HEK293 (cell line): ENCODE results near the gene SCAF4.

Source experiments
- SP2 ChIP-seq: fragments of 450-650 bp; formaldehyde crosslinking; IDR thresholded peaks from 2 replicates; pipeline ENCODE4 v1.5.1; 2016; ENCODE audit warnings: missing biosample characterization, missing genetic modification characterization
- TRIM28 ChIP-seq: IDR thresholded peaks from 2 replicates; pipeline ENCODE4 v1.6.1; 2011; ENCODE audit warnings: low read length, control low read depth, borderline replicate concordance
- ZIC2 ChIP-seq: fragments of 450-650 bp; formaldehyde crosslinking; IDR thresholded peaks from 2 replicates; pipeline ENCODE4 v1.5.1; 2016; ENCODE audit warnings: missing biosample characterization, missing genetic modification characterization
- ZNF530 ChIP-seq: fragments of 450-650 bp; formaldehyde crosslinking; IDR thresholded peaks from 2 replicates; pipeline ENCODE4 v1.5.1; 2016; ENCODE audit warnings: low read depth, missing biosample characterization, missing genetic modification characterization
- ZNF596 ChIP-seq: fragments of 450-650 bp; IDR thresholded peaks from 2 replicates; pipeline ENCODE4 v1.5.0; 2018; ENCODE audit warnings: missing biosample characterization, mild to moderate bottlenecking, missing genetic modification characterization, moderate library complexity
- TF ChIP-seq, protein P1 (sequence below): fragments of 450-650 bp; formaldehyde crosslinking; IDR thresholded peaks from 2 replicates; pipeline ENCODE4 v1.5.1; 2016; ENCODE audit warnings: missing biosample characterization, missing genetic modification characterization
- TF ChIP-seq, protein P2 (sequence below): fragments of 450-650 bp; formaldehyde crosslinking; IDR thresholded peaks from 2 replicates; pipeline ENCODE4 v1.5.1; 2016; ENCODE audit warnings: missing biosample characterization, missing genetic modification characterization

DNA sequence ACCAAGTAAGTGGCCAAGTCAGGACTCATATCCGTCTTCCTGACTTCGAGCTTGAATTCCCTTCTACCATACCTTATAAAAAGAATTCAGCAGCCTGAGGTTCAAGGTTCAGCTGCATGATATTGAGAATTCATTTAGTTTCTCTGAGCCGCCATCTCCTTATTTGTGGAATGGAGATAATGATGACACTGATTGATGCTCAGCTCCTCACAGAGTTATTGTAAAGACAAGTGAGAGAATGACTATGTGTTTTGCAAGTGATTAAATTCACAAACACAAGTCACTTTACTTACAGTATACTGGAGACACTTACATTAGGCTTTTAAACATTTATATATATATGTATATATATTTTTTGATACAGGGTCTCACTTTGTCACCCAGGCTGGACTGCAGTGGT, 39.8 kb upstream of the SCAF4 start:
- TF ChIP-seq, protein P1, sequence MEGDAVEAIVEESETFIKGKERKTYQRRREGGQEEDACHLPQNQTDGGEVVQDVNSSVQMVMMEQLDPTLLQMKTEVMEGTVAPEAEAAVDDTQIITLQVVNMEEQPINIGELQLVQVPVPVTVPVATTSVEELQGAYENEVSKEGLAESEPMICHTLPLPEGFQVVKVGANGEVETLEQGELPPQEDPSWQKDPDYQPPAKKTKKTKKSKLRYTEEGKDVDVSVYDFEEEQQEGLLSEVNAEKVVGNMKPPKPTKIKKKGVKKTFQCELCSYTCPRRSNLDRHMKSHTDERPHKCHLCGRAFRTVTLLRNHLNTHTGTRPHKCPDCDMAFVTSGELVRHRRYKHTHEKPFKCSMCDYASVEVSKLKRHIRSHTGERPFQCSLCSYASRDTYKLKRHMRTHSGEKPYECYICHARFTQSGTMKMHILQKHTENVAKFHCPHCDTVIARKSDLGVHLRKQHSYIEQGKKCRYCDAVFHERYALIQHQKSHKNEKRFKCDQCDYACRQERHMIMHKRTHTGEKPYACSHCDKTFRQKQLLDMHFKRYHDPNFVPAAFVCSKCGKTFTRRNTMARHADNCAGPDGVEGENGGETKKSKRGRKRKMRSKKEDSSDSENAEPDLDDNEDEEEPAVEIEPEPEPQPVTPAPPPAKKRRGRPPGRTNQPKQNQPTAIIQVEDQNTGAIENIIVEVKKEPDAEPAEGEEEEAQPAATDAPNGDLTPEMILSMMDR (tag by site-specific recombination): no peak
- TF ChIP-seq ZNF530 (tag by site-specific recombination) (no peak), SP2 (tag by site-specific recombination) (no peak), TRIM28 (no peak), ZIC2 (tag by site-specific recombination) (no peak), ZNF596 (no peak)
- TF ChIP-seq, protein P2, sequence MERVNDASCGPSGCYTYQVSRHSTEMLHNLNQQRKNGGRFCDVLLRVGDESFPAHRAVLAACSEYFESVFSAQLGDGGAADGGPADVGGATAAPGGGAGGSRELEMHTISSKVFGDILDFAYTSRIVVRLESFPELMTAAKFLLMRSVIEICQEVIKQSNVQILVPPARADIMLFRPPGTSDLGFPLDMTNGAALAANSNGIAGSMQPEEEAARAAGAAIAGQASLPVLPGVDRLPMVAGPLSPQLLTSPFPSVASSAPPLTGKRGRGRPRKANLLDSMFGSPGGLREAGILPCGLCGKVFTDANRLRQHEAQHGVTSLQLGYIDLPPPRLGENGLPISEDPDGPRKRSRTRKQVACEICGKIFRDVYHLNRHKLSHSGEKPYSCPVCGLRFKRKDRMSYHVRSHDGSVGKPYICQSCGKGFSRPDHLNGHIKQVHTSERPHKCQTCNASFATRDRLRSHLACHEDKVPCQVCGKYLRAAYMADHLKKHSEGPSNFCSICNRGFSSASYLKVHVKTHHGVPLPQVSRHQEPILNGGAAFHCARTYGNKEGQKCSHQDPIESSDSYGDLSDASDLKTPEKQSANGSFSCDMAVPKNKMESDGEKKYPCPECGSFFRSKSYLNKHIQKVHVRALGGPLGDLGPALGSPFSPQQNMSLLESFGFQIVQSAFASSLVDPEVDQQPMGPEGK (tag by site-specific recombination): no peak
